Measurements from ENCODE around the gene DUSP23. TPM values are rescaled to one million over a fixed set of nuclear protein-coding genes. Genes with fewer than 3 reads are reported as not detected.

The DUSP23 gene
- total RNA-seq, 1 donor from 2014 or later = 16.5 TPM

DNA sequence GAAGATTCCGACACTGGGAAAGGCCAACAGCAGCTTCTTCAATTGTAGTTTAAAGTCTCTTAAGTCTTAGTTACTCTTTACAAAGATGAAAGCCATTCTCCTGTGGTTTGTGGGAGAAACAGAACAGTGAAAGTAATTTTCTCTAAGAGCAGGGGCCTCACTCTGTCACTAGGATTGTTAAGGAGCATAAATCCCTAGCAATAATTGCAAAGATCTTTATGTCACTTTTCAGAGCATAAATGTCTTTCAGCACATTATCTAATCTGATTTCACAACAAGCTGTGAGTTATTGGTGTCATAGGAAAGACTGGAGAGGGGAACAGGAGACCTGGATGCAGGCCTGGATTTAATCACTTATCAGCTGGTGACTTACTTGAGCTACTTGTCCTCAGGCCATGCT is 32.4 kb upstream of the DUSP23 start:
- no peaks in the 10 kb centered on the region for H3K9me3 Mint-ChIP-seq (ENCODE audit: unreplicated experiment)
- H3K36me3 Mint-ChIP-seq (ENCODE audit: unreplicated experiment) = no peaks in the 10 kb centered on the region
- no peak overlapping the region for H3K27ac Mint-ChIP-seq (ENCODE audit: unreplicated experiment)
- no peak overlapping the region for H3K4me3 Mint-ChIP-seq (ENCODE audit: unreplicated experiment)
- peaks cover 13% of the 10 kb centered on the region for H3K27me3 Mint-ChIP-seq (ENCODE audit: unreplicated experiment)
- no peaks in the 10 kb centered on the region for H3K4me1 Mint-ChIP-seq (ENCODE audit: unreplicated experiment)
- no peak for TF ChIP-seq CTCF (IDR thresholded peaks at IDR 0.05)
- DNase-seq (ENCODE audit: extremely low spot score, unreplicated experiment) = no peak

DNA sequence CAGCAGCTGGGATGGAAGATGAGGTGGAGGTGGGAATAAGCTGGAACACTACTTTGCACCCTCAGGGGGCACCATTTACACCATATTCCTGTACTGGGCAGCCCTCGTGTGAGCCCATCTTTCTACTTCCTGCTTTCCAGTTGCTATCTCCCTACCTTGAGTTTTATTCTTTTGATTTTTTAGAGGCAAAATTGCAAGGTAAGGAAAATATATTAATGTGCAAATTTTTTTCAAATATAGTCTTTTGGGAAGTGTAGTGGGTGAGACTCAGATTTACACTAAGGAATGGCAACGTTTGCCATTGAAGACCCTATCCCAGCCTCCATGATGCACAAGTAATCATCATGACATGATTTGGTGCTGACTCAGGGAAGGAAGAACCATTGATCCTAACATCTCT is 31.1 kb upstream of the DUSP23 start:
- TF ChIP-seq CTCF (IDR thresholded peaks at IDR 0.05) = no peak
- DNase-seq (ENCODE audit: extremely low spot score, unreplicated experiment) = no peak
- Mint-ChIP-seq H3K9me3 (ENCODE audit: unreplicated experiment) (no peaks in the 10 kb centered on the region), H3K27ac (ENCODE audit: unreplicated experiment) (no peak overlapping the region), H3K4me1 (ENCODE audit: unreplicated experiment) (no peaks in the 10 kb centered on the region), H3K27me3 (ENCODE audit: unreplicated experiment) (peaks cover 8% of the 10 kb centered on the region), H3K4me3 (ENCODE audit: unreplicated experiment) (no peak overlapping the region), H3K36me3 (ENCODE audit: unreplicated experiment) (no peaks in the 10 kb centered on the region)

- Mint-ChIP-seq H3K36me3 (ENCODE audit: unreplicated experiment) (no peaks in the 10 kb centered on the region), H3K4me1 (ENCODE audit: unreplicated experiment) (no peaks in the 10 kb centered on the region), H3K27ac (ENCODE audit: unreplicated experiment) (no peak overlapping the region), H3K27me3 (ENCODE audit: unreplicated experiment) (peaks cover 7% of the 10 kb centered on the region), H3K9me3 (ENCODE audit: unreplicated experiment) (no peaks in the 10 kb centered on the region), H3K4me3 (ENCODE audit: unreplicated experiment) (no peak overlapping the region)
- TF ChIP-seq CTCF (IDR thresholded peaks at IDR 0.05) = no peak
- DNase-seq (ENCODE audit: extremely low spot score, unreplicated experiment) = no peak
Measured at GRCh38 chr1:159750621-159751020, 30.1 kb upstream of the DUSP23 start.

- DNase-seq (ENCODE audit: extremely low spot score, unreplicated experiment) = no peak
- Mint-ChIP-seq H3K4me3 (ENCODE audit: unreplicated experiment) (no peak overlapping the region), H3K27me3 (ENCODE audit: unreplicated experiment) (peaks cover 9% of the 10 kb centered on the region), H3K4me1 (ENCODE audit: unreplicated experiment) (no peaks in the 10 kb centered on the region), H3K36me3 (ENCODE audit: unreplicated experiment) (no peaks in the 10 kb centered on the region), H3K27ac (ENCODE audit: unreplicated experiment) (no peak overlapping the region), H3K9me3 (ENCODE audit: unreplicated experiment) (no peaks in the 10 kb centered on the region)
- no peak for TF ChIP-seq CTCF (IDR thresholded peaks at IDR 0.05)
Measured at GRCh38 chr1:159751031-159751430, 29.7 kb upstream of the DUSP23 start.

DNA sequence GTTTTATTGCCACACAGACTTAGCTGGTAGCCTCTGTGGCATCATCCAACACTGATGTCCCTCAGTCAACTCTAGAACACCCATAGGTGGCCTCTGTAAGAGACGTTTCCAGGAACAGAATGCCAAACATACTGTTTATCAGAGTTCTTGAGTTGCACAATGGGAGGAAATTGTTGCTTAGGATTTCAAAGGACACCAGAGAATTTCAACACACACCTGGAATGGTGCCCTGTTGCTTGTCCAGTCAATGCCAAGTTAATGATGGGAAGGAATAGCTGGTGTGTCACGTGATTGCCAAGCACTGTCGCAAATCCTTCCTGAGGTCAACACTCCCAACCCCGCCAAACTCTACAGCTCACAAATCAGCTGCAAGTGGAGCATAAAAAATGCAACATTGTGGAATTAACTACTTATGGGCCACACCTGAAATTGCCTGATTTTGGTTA is 28.6 kb upstream of the DUSP23 start:
- no peaks in the 10 kb centered on the region for H3K4me1 Mint-ChIP-seq (ENCODE audit: unreplicated experiment)
- no peaks in the 10 kb centered on the region for H3K36me3 Mint-ChIP-seq (ENCODE audit: unreplicated experiment)
- H3K27me3 Mint-ChIP-seq (ENCODE audit: unreplicated experiment) = peaks cover 6% of the 10 kb centered on the region
- no peak overlapping the region for H3K4me3 Mint-ChIP-seq (ENCODE audit: unreplicated experiment)
- H3K9me3 Mint-ChIP-seq (ENCODE audit: unreplicated experiment) = no peaks in the 10 kb centered on the region
- TF ChIP-seq CTCF (IDR thresholded peaks at IDR 0.05) = no peak
- H3K27ac Mint-ChIP-seq (ENCODE audit: unreplicated experiment) = no peak overlapping the region
- DNase-seq (ENCODE audit: extremely low spot score, unreplicated experiment) = no peak

All from osteocyte (in vitro differentiated cells).